Heart left ventricle (tissue), 13 donors: ENCODE results near the gene GNAQ.

Source experiments
- CTCF ChIP-seq, 12 donors: fragments of 200-600 bp; sonication (generic) in 4 of 12; IDR thresholded peaks; one replicate each; pipeline versions ENCODE4 v1.5.0 to v1.8.0; 2018 to 2022; ENCODE audit warnings: antibody characterized with exemption in 12 of 12, mild to moderate bottlenecking in 5 of 12
- POLR2A ChIP-seq, 2 donors: fragments of 450-650 bp; IDR thresholded peaks; one replicate each; pipeline ENCODE4 v1.6.1; 2017; ENCODE audit warnings: antibody characterized with exemption in 2 of 2, mild to moderate bottlenecking in 2 of 2, moderate library complexity in 2 of 2
- donor health status: ischemic (EF 13 %, LVEDD 7.1; RV severe dilation, severe dysfunction).
- donor health status: DM: no; HTN: yes; CAD: no.
- donor health status: DM: no; HTN: no; CAD: no.
- donor health status: ischemic (EF 25% LVEDD 6.9; RV normal size, moderate dysfunction).
- donor health status: ischemic (EF 25% LVEDD 5.7; RV mildly dilated, moderate dysfunction).
- donor health status: ischemic (EF 35%, LVEDD 5.7; RV mildly dilated, moderate dysfunction).
- donor health status: nonischemic (EF 11% LVEDD 7.7; RV severe dilation, severe dysfunction).
- donor health status: DM: yes; HTN: yes; CAD: no.
- donor health status: PGD.
- donor health status: ischemic (EF 29% LVEDD 5.4; RV normal size, mild dysfunction).
- donor health status: nonischemic (EF 23%, LVEDD 6.1; RV moderate dilation, normal function).

GRCh38 chr9:77820293-77820954 lies 211.2 kb downstream of the GNAQ start:
- TF ChIP-seq CTCF (IDR thresholded peaks at IDR 0.05) = no peak
- no peak for TF ChIP-seq POLR2A (IDR thresholded peaks at IDR 0.05)
